ENCODE data around the gene FOXL3.
"Not testable (repeated sequence)": the region's sequence is repeated elsewhere in the genome, so short reads cannot be mapped to it uniquely, and the experiment has no call there.

The FOXL3 gene

GRCh38 chr7:289756-290553, at the start of gene FOXL3:
Gene FOXL3, plus strand, starts transcription at chr7:290170. Its CDS starts 0 bp downstream, at chr7:290170.
- peak; percentile 4 for DNase-seq

GRCh38 chr7:240887-241421, 49.0 kb upstream of the FOXL3 start:
- no peak for DNase-seq

GRCh38 chr7:241513-241912, 48.5 kb upstream of the FOXL3 start:
- DNase-seq = no peak

GRCh38 chr7:242826-243579, 47.0 kb upstream of the FOXL3 start:
- DNase-seq = not testable (repeated sequence)

GRCh38 chr7:243580-243978, 46.4 kb upstream of the FOXL3 start:
- not testable (repeated sequence) for DNase-seq

- DNase-seq = no peak
Measured at GRCh38 chr7:244974-245373, 45.0 kb upstream of the FOXL3 start.

GRCh38 chr7:245574-246295, 44.2 kb upstream of the FOXL3 start:
- DNase-seq = no peak

- no peak for DNase-seq
Measured at GRCh38 chr7:246451-246850, 43.5 kb upstream of the FOXL3 start.

- DNase-seq = no peak
Measured at GRCh38 chr7:247181-247580, 42.8 kb upstream of the FOXL3 start.

- DNase-seq = no peak
Measured at GRCh38 chr7:247636-248035, 42.3 kb upstream of the FOXL3 start.

GRCh38 chr7:248732-249435, 41.1 kb upstream of the FOXL3 start:
- DNase-seq = no peak

- DNase-seq = no peak
Measured at GRCh38 chr7:249989-250388, 40.0 kb upstream of the FOXL3 start.

- no peak for DNase-seq
Measured at GRCh38 chr7:250523-250922, 39.4 kb upstream of the FOXL3 start.

- no peak for DNase-seq
Measured at GRCh38 chr7:251005-251404, 39.0 kb upstream of the FOXL3 start.

- DNase-seq = no peak
Measured at GRCh38 chr7:251446-252175, 38.4 kb upstream of the FOXL3 start.

- DNase-seq = no peak
Measured at GRCh38 chr7:252216-252965, 37.6 kb upstream of the FOXL3 start.

GRCh38 chr7:252981-253380, 37.0 kb upstream of the FOXL3 start:
- DNase-seq = no peak

GRCh38 chr7:253581-254336, 36.2 kb upstream of the FOXL3 start:
- no peak for DNase-seq

- DNase-seq = no peak
Measured at GRCh38 chr7:254337-255037, 35.5 kb upstream of the FOXL3 start.

- DNase-seq = no peak
Measured at GRCh38 chr7:255038-255435, 34.9 kb upstream of the FOXL3 start.

All from activated T-cell treated with anti-CD3 and anti-CD28 coated beads, Interleukin-2, amount 50 U/mL, for 1 hour (primary cell).